ENCODE measurements around the gene FAM3D.

The FAM3D gene

DNA sequence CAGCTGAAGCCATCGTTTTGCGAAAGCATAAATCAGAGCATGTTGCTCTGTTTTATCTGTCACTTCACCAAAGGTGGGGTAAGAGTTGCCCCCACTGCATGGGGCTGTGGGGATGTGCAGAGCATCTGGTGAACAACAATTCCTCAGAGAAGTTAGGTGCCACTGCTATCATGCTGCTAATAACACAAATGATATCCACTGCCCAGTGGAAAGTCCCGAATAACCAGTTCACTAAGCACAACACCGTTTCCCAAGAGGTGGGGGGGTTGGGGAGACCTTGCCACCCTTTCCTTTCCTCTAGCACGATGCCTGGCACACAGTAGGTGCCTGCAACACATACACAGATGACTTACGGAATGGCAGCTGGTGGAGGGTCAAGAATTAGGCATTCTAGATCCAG is 38.6 kb downstream of the FAM3D start:
- no peaks in the 10 kb centered on the region for H3K9me3 Mint-ChIP-seq
- H3K4me1 Mint-ChIP-seq, result peaks cover 9% of the 10 kb centered on the region
- H3K36me3 Mint-ChIP-seq (ENCODE audit: insufficient read depth), result no peaks in the 10 kb centered on the region
- no peak for ATAC-seq (replicated peaks; ENCODE audit: extremely low read depth, poor library complexity, severe bottlenecking)
- H3K27me3 Mint-ChIP-seq, result peaks cover 17% of the 10 kb centered on the region
- H3K27ac Mint-ChIP-seq (ENCODE audit: low read depth), result no peak overlapping the region
- DNase-seq (ENCODE audit: low spot score in 2 of 2), result no peak
- H3K4me3 Mint-ChIP-seq, result no peak overlapping the region

DNA sequence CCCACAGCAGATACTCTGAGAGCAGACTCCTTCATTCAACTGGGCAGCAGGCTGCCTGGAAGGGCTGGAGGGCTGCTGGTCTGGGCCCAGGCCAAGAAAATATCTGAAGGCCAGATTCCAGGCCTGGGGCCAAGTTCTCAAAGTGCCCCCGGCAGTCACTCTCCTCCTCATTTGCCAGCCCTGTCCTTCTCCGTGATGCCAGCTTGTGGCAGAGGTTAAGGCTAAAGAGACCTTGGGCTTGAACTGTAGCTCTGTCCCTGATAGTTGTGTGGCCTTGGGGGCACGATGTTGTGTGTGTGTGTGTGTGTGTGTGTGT is 39.0 kb downstream of the FAM3D start:
- no peak for DNase-seq (ENCODE audit: low spot score in 2 of 2)
- Mint-ChIP-seq H3K4me1 (peaks cover 9% of the 10 kb centered on the region), H3K36me3 (ENCODE audit: insufficient read depth) (no peaks in the 10 kb centered on the region), H3K4me3 (no peak overlapping the region), H3K9me3 (no peaks in the 10 kb centered on the region), H3K27ac (ENCODE audit: low read depth) (no peak overlapping the region), H3K27me3 (peaks cover 17% of the 10 kb centered on the region)
- ATAC-seq (replicated peaks; ENCODE audit: extremely low read depth, poor library complexity, severe bottlenecking), result no peak

DNA sequence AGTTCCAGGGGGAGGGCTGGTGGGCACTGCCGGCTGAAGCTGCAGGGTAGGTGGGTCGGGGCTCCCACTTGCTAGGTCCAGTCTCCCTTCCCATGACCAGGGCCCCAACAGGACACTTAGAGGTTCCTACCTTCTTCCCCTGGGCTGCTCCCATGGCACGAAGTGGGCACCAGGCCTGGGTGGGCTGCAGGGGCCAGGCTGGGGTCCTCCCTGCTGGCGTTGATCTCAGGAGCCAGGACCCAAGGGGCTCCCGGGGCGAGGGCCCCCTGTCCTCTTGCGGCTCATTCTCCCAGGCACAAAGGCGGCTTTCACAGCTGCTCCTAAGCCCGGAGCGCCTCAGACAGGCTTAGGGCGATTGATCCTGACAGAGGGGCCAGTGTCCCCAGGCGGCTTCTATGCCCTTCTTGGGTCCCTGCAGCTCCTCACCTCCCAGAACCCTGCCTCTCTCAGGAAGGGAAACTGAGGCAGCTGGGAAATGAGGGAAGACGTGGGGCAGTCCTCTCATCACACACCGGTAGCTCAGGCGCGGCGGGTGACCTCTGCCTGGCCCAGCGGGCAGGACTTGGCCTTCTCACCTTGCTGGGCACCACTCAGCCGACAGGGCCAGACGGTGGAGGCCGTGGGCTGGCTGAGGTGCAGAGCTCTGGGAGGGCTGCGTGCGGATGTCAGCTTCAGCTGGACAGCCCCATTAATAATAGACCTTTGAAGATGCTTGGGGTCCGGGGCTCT is 39.6 kb downstream of the FAM3D start:
- H3K4me3 Mint-ChIP-seq, result no peak overlapping the region
- H3K4me1 Mint-ChIP-seq, result peaks cover 9% of the 10 kb centered on the region
- no peak for ATAC-seq (replicated peaks; ENCODE audit: extremely low read depth, poor library complexity, severe bottlenecking)
- no peak overlapping the region for H3K27ac Mint-ChIP-seq (ENCODE audit: low read depth)
- peaks cover 17% of the 10 kb centered on the region for H3K27me3 Mint-ChIP-seq
- H3K9me3 Mint-ChIP-seq, result no peaks in the 10 kb centered on the region
- DNase-seq (ENCODE audit: low spot score in 2 of 2), result no peak
- H3K36me3 Mint-ChIP-seq (ENCODE audit: insufficient read depth), result no peaks in the 10 kb centered on the region

DNA sequence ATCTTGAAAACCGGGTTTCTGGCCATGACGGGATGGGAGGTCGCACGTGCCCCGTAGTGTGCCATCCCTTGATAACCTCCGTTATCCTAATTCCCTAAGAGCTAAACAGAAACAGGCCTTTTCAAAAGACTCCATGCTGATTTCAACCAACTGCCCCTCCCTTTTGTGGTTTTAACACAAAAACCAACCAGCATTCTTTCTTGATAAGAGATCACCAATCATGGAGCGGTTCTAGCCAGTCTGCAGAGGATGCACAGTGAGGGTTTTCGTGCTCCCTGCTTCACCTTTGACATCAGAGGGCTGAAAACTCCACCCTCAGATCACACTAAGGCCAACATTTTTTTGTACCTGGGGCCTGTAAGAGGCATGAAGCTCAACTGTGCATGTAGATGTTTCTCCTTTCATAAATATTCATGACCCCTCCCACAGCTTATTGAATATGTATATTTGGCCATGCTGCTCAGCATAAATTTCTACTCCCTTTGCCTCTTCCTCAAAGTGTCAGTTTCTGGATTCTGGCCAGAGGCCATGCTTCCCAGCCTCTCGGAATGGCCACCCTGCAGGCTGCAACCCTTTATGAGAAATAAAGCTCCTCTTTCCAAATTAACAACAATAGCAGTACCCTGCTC is 41.3 kb downstream of the FAM3D start:
- no peak for ATAC-seq (replicated peaks; ENCODE audit: extremely low read depth, poor library complexity, severe bottlenecking)
- Mint-ChIP-seq H3K36me3 (ENCODE audit: insufficient read depth) (no peaks in the 10 kb centered on the region), H3K9me3 (no peaks in the 10 kb centered on the region), H3K27ac (ENCODE audit: low read depth) (no peak overlapping the region), H3K27me3 (peaks cover 2% of the 10 kb centered on the region), H3K4me3 (no peak overlapping the region), H3K4me1 (peaks cover 9% of the 10 kb centered on the region)
- no peak for DNase-seq (ENCODE audit: low spot score in 2 of 2)

DNA sequence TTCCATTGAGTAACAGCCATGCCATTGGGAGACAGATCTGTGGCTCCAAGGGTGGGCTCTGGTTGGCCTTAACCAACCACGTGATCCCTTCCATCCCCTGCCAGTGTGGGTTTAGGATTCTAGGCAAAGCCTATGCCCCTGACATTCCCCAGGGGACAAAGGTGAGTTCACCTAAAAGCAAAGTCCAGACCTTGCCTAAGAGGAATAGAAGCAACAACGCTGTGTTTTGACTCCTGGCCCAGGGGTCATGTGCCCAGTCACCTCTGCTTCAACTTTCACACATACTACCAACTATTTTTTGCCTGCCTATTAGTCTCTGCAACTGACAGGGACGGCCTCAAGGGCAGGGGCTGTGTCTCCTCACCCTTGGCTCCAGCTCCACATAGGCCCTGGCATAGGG is 42.0 kb downstream of the FAM3D start:
- DNase-seq (ENCODE audit: low spot score in 2 of 2) (no peak), ATAC-seq (replicated peaks; ENCODE audit: extremely low read depth, poor library complexity, severe bottlenecking) (no peak)
- Mint-ChIP-seq H3K36me3 (ENCODE audit: insufficient read depth) (no peaks in the 10 kb centered on the region), H3K9me3 (no peaks in the 10 kb centered on the region), H3K27ac (ENCODE audit: low read depth) (no peak overlapping the region), H3K4me3 (no peak overlapping the region), H3K27me3 (no peaks in the 10 kb centered on the region), H3K4me1 (peaks cover 9% of the 10 kb centered on the region)

DNA sequence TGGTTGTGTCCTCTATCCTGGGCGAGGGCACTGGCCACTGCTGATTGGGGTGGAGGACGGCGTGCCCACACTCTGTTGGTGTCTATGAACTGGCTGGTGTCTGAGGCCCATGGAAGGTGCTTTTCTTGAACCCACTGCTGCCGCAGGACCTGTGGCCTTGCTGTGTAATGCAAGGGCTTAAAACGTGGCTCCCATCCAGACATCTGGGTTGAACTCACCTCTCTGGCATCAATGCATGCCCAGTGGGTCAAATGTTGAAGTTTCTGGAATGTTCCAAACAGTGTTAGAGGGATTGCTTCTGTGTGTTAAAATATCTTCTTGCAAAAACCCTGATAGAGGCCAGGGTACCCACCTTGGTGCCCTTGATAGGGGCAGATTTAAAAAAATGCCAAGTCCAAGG is 42.6 kb downstream of the FAM3D start:
- Mint-ChIP-seq H3K4me1 (peaks cover 9% of the 10 kb centered on the region), H3K27ac (ENCODE audit: low read depth) (no peak overlapping the region), H3K27me3 (no peaks in the 10 kb centered on the region), H3K9me3 (no peaks in the 10 kb centered on the region), H3K4me3 (no peak overlapping the region), H3K36me3 (ENCODE audit: insufficient read depth) (no peaks in the 10 kb centered on the region)
- DNase-seq (ENCODE audit: low spot score in 2 of 2) (no peak), ATAC-seq (replicated peaks; ENCODE audit: extremely low read depth, poor library complexity, severe bottlenecking) (no peak)

DNA sequence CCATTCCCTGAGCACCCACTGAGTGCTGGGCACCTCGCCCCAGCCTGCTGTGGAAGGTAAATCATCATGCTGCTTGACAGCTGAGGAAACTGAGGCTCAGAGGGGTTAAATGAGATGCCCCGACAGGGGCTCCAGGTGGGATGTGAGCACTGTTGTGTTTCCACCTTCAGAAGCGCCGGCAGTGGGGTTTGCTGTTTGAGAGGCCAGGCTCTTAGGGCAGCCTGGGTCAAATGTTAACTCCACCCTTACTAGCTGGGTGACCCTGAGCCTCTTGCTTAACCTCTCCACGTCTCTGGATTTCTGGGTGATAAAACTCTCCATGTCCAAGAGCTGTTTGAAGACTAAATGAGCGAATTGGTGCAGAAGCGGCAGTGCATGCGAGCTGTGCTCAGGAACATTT is 43.1 kb downstream of the FAM3D start:
- Mint-ChIP-seq H3K9me3 (no peaks in the 10 kb centered on the region), H3K27me3 (no peaks in the 10 kb centered on the region), H3K4me3 (no peak overlapping the region), H3K27ac (ENCODE audit: low read depth) (no peak overlapping the region), H3K4me1 (peaks cover 9% of the 10 kb centered on the region), H3K36me3 (ENCODE audit: insufficient read depth) (no peaks in the 10 kb centered on the region)
- ATAC-seq (replicated peaks; ENCODE audit: extremely low read depth, poor library complexity, severe bottlenecking) (no peak), DNase-seq (ENCODE audit: low spot score in 2 of 2) (no peak)

DNA sequence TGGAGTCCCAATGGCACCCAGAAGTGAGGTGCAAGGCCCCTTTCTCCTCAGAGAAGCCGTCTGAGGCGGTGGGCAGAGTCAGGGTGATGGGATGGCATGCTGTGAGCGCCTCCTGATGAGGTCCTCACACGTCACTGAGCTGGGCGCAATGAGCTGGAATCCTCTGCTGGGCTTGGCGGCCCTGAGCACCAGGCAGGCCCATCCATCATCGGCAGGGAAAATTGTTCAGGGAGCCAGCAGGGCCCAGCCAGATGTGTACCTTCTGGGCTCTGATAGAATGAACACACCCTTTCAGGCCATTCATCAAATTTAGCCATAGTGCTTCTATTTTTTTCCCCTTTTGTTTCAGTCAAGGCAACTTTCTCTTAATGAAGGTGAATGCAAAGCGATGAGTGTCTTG is 43.7 kb downstream of the FAM3D start:
- Mint-ChIP-seq H3K4me1 (peaks cover 9% of the 10 kb centered on the region), H3K36me3 (ENCODE audit: insufficient read depth) (no peaks in the 10 kb centered on the region), H3K4me3 (no peak overlapping the region), H3K27ac (ENCODE audit: low read depth) (no peak overlapping the region), H3K9me3 (no peaks in the 10 kb centered on the region), H3K27me3 (no peaks in the 10 kb centered on the region)
- ATAC-seq (replicated peaks; ENCODE audit: extremely low read depth, poor library complexity, severe bottlenecking) (no peak), DNase-seq (ENCODE audit: low spot score in 2 of 2) (no peak)

DNA sequence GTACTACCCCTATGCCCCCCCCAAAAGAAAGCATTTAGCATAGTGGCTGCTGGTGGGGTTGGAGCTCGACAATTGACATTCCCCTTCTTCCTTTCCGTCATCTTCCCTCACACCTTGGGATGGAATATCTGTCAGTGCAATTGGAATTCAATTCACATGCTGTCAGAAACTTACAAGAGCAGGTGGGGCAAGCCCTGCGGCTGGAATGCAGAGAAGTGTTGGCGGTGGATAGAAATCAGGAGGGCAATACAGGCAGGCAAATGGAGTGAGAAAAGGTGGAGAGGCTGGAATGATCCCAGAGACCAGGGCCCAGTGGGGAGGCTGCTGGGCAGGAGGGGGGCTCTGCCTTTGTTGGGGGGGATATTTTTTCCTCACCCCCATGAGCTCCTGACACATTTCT is 44.1 kb downstream of the FAM3D start:
- Mint-ChIP-seq H3K4me3 (no peak overlapping the region), H3K27ac (ENCODE audit: low read depth) (no peak overlapping the region), H3K9me3 (no peaks in the 10 kb centered on the region), H3K27me3 (no peaks in the 10 kb centered on the region), H3K4me1 (peaks cover 9% of the 10 kb centered on the region), H3K36me3 (ENCODE audit: insufficient read depth) (no peaks in the 10 kb centered on the region)
- ATAC-seq (replicated peaks; ENCODE audit: extremely low read depth, poor library complexity, severe bottlenecking) (no peak), DNase-seq (ENCODE audit: low spot score in 2 of 2) (no peak)

DNA sequence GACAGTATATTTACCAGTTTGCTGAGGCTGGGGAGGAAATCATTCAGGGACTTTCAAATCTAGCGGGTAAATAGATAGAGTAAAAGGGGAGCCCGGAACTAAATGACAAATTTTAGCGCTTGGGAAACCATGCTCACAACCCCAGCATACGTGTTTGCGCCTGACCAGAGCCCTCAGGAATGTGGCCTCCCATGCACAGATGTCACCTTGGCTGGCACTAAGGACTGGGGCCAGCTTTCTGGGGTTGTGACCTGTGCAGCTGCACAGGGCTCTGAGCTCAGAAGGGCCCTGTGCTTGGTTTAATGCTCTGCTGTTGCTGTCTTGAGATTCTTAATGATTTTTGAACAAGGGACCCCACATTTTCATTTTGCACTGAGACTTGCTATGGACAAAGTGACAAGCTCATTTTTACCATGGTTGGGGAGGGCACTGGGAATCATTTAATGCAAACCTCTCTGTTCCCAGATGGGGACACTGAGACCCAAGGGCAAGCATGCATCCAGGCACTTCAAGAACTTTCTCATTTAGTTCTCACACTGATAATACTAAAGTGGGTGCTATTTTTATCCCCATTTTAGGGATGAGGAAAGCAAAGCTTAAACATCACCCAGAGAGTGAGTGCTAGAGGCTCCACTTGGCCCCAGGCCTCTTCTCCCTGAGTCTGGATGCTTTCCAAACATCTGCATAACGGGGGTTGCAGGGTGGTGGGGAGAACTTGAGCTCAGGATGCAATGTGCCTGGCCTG is 45.3 kb downstream of the FAM3D start:
- Mint-ChIP-seq H3K4me3 (no peak overlapping the region), H3K9me3 (no peaks in the 10 kb centered on the region), H3K4me1 (peaks cover 9% of the 10 kb centered on the region)

DNA sequence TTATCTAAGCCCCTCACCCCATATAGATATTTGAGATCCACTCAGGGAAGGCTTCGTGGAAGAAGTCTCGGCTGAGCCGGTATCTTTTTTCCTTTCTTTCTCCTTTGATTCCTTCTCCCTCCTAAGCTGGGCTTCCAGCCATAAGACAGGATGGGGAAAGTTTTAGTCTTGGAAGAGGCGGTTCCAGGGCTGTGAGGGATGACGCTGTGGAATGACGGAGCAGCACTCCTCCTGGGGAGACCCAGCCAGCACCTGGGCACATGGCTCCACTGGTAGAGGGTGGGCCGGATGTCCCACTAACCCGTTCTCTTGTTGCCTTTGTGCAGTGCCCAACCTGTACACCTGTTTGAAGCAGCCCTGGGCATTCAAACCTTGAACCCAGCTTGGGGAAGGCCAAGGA is 46.2 kb downstream of the FAM3D start:
- Mint-ChIP-seq H3K36me3 (ENCODE audit: insufficient read depth) (no peaks in the 10 kb centered on the region), H3K27me3 (no peaks in the 10 kb centered on the region), H3K4me3 (no peak overlapping the region), H3K4me1 (peaks cover 4% of the 10 kb centered on the region), H3K9me3 (no peaks in the 10 kb centered on the region), H3K27ac (ENCODE audit: low read depth) (no peak overlapping the region)
- DNase-seq (ENCODE audit: low spot score in 2 of 2), result no peak
- ATAC-seq (replicated peaks; ENCODE audit: extremely low read depth, poor library complexity, severe bottlenecking), result no peak

More for the DNA sequence above, 45.3 kb downstream of the FAM3D start:
- DNase-seq (ENCODE audit: low spot score in 2 of 2) (no peak), ATAC-seq (replicated peaks; ENCODE audit: extremely low read depth, poor library complexity, severe bottlenecking) (no peak)
- H3K36me3 Mint-ChIP-seq (ENCODE audit: insufficient read depth), result no peaks in the 10 kb centered on the region
- no peaks in the 10 kb centered on the region for H3K27me3 Mint-ChIP-seq
- no peak overlapping the region for H3K27ac Mint-ChIP-seq (ENCODE audit: low read depth)

DNA sequence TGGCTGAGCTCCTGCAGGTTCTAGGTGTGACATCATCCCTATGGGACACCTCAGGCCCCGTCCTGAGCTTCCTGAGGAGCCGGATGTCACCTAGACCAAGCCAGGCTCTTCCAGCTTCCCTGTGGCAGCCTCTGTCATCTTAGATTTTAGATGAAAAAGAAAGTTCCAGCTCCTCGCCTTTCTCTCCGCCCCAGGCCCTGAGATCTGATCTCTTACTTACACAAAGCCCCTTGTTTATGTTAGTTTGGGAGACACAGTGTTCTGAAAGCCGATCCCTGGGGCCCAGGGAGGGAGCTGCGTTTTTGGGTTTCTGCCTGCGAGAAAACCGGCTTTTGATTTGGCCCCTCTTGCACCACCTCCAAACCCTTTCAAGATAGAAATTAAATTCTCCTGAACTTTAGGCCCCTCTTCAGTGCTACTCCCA is 49.2 kb downstream of the FAM3D start:
- ATAC-seq (replicated peaks; ENCODE audit: extremely low read depth, poor library complexity, severe bottlenecking), result no peak

More for the DNA sequence above, 49.2 kb downstream of the FAM3D start:
- Mint-ChIP-seq H3K9me3 (no peaks in the 10 kb centered on the region), H3K27me3 (no peaks in the 10 kb centered on the region), H3K36me3 (ENCODE audit: insufficient read depth) (no peaks in the 10 kb centered on the region), H3K4me1 (no peaks in the 10 kb centered on the region), H3K4me3 (no peak overlapping the region), H3K27ac (ENCODE audit: low read depth) (no peak overlapping the region)
- DNase-seq (ENCODE audit: low spot score in 2 of 2), result no peak
